Kidney (tissue), 14 donors: ENCODE results near the gene MMP10. TPM values are rescaled to one million over a fixed set of nuclear protein-coding genes. Genes with fewer than 3 reads are reported as not detected.

Source experiments
- DNase-seq, 5 donors: peaks; one replicate each; pipeline ENCODE4 v3.0.0-alpha.2; 2013 to 2020
- FAIRE-seq: peaks from 2 replicates; lab custom pipeline; 2012; peaks lifted over from hg19 to GRCh38; lab: Jason Lieb, UNC
- H3K27ac ChIP-seq, 2 donors: one replicate each; pipeline ENCODE4 v1.7.0; 2013; ENCODE audit warnings: low read depth in 2 of 2, low read length in 2 of 2, inconsistent platforms in 1 of 2
- H3K27me3 ChIP-seq: one replicate; pipeline ENCODE4 v1.7.1; 2013; ENCODE audit warnings: low read length, inconsistent platforms; ENCODE audit not compliant: control insufficient read depth, insufficient read depth
- H3K36me3 ChIP-seq, 3 donors: one replicate each; pipeline versions ENCODE4 v1.7.0 to v1.7.1; 2013; ENCODE audit warnings: low read length in 3 of 3, control low read depth in 1 of 3, inconsistent platforms in 1 of 3; ENCODE audit not compliant: insufficient read depth in 3 of 3, control insufficient read depth in 2 of 3
- H3K4me1 ChIP-seq, 3 donors: one replicate each; pipeline versions ENCODE4 v1.7.0 to v1.7.1; 2013; ENCODE audit warnings: low read length in 3 of 3, inconsistent platforms in 1 of 3, low read depth in 1 of 3; ENCODE audit not compliant: control insufficient read depth in 2 of 3, insufficient read depth in 2 of 3
- H3K4me3 ChIP-seq, 3 donors: one replicate each; pipeline versions ENCODE4 v1.7.0 to v1.8.1; 2013; ENCODE audit warnings: low read length in 3 of 3, control low read depth in 1 of 3, inconsistent platforms in 1 of 3
- H3K9ac ChIP-seq, 3 donors: one replicate each; pipeline versions ENCODE4 v1.7.0 to v1.7.1; 2013; ENCODE audit warnings: low read length in 3 of 3, control low read depth in 1 of 3, inconsistent platforms in 1 of 3
- H3K9me3 ChIP-seq, 3 donors: one replicate each; pipeline versions ENCODE4 v1.7.0 to v1.7.1; 2013; ENCODE audit warnings: low read length in 3 of 3, control low read depth in 1 of 3, inconsistent platforms in 1 of 3; ENCODE audit not compliant: control insufficient read depth in 2 of 3, insufficient read depth in 1 of 3
- intact Hi-C: fragments of 100-400 bp; cut with DNase I; formaldehyde crosslinking; loops from one replicate; pipeline ENCODE4 v1.11.1; 2022
- polyA plus RNA-seq: library from polyadenylated mRNA; stranded (reverse); fragments of 350-450 nt; fragmentation: Illumina TruSeq; extraction: RNeasy Lipid Tissue Mini Kit (QIAGEN cat#74804); gene quantifications from one replicate; pipeline ENCODE4 v1.2.3, GENCODE V29; 2014; ENCODE audit warnings: low read depth, low replicate concordance; ENCODE audit not compliant: insufficient read depth
- total RNA-seq: library from RNA; stranded (reverse); fragmentation: NEBNext Ultra II Directional; extraction: Animal tissue kit (Norgen Biotek cat#: 25700); gene quantifications from one replicate; pipeline ENCODE4 v1.2.1, GENCODE V29; 2021
- TF ChIP-seq, protein P1 (sequence below): IDR thresholded peaks from 3 replicates; pipeline ENCODE4 v1.5.1; 2012; ENCODE audit warnings: mild to moderate bottlenecking, moderate library complexity, borderline replicate concordance; ENCODE audit not compliant: insufficient read depth; ENCODE audit errors: extremely low read depth
- donor health status: control.
- donor health status: control.
- donor health status: control.
- donor health status: control.
- donor health status: control.
- donor health status: DM: yes; HTN: yes; CAD: no.
- donor health status: Normal renal cell carcinoma (clear cell type).

MMP10 gene
- total and polyA plus RNA-seq, 2 donors from 2014 or later = 0.22 TPM; not detected in 1

DNA sequence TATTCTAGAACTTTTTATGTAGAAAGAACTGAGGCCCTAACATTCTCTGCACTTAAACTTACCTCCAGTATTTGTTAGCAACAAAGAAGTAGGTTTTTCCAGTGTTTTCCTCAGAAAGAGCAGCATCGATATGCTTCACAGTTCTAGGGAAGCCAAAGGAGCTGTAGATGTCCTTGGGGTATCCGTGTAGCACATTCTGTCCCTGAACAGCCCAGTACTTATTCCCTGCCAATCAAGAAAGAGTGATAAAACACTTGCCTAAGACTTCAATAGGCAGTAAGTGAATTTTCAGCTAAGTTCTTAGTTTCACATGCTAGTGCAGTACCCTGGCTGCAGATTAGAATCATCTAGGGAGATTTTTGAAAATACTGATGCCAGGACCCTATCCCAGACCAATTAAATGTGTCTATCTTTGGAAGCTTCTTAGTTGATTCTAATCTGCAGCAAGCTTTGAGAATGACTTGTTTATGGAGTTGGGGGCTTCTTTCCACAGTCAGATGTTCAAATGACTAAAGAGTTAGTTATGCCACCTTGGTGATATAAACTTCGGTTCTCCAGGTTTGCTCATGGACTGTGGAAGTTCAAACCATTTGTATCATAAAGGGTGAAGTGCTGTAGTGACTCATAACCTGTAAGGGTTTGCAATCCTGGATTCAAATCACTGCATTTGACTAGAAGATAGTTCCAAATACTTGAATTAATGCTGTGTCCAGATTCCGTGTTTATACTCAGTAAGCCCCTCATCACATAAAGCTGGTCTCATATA is 11.0 kb upstream of the MMP10 start:
- FAIRE-seq (no peak), DNase-seq (no peak)
- Histone ChIP-seq H3K4me3 (no peak overlapping the region), H3K9ac (no peak overlapping the region), H3K27ac (no peak overlapping the region), H3K9me3 (no peaks in the 10 kb centered on the region), H3K27me3 (no peaks in the 10 kb centered on the region), H3K4me1 (no peaks in the 10 kb centered on the region), H3K36me3 (no peaks in the 10 kb centered on the region)
- TF ChIP-seq, protein P1, sequence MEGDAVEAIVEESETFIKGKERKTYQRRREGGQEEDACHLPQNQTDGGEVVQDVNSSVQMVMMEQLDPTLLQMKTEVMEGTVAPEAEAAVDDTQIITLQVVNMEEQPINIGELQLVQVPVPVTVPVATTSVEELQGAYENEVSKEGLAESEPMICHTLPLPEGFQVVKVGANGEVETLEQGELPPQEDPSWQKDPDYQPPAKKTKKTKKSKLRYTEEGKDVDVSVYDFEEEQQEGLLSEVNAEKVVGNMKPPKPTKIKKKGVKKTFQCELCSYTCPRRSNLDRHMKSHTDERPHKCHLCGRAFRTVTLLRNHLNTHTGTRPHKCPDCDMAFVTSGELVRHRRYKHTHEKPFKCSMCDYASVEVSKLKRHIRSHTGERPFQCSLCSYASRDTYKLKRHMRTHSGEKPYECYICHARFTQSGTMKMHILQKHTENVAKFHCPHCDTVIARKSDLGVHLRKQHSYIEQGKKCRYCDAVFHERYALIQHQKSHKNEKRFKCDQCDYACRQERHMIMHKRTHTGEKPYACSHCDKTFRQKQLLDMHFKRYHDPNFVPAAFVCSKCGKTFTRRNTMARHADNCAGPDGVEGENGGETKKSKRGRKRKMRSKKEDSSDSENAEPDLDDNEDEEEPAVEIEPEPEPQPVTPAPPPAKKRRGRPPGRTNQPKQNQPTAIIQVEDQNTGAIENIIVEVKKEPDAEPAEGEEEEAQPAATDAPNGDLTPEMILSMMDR = no peak
- intact Hi-C loops = no loop called here

DNA sequence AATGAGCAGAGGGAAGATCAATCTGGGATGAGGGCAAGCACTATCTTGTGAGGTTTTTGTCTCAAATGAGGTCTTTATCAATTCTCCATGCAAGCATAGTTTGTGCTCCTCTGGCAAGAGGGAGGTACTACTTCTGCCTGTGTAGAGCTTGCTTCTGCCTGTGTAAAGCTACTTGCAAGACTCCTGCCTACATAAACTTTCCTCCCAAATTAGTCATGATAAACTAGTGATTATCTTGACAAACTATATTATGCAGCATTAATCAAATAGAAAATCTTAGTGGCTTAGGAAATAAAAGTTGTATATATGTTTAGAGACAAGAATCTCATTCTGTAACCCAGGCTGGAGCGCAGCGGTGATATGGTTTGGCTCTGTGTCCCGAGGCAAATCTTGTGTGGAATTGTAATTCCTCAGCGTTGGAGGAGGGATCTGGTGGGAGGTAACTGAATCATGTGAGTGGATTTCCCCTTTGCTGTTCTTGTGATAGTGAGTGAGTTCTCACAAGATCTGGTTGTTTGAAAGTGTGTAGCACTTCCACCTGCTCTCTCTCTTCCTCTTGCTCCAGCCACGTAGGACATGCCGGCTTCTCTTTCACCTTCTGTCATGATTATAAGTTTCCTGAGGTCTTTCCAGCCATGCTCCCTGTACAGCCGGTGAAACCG is 8.0 kb upstream of the MMP10 start:
- TF ChIP-seq, protein P1 = no peak
- H3K9me3 ChIP-seq = no peaks in the 10 kb centered on the region
- H3K9ac ChIP-seq = no peak overlapping the region
- H3K4me3 ChIP-seq = no peak overlapping the region
- no peaks in the 10 kb centered on the region for H3K36me3 ChIP-seq
- no peaks in the 10 kb centered on the region for H3K4me1 ChIP-seq
- no peak for DNase-seq
- no peak overlapping the region for H3K27ac ChIP-seq
- H3K27me3 ChIP-seq = no peaks in the 10 kb centered on the region
- intact Hi-C loops = no loop called here
- no peak for FAIRE-seq

DNA sequence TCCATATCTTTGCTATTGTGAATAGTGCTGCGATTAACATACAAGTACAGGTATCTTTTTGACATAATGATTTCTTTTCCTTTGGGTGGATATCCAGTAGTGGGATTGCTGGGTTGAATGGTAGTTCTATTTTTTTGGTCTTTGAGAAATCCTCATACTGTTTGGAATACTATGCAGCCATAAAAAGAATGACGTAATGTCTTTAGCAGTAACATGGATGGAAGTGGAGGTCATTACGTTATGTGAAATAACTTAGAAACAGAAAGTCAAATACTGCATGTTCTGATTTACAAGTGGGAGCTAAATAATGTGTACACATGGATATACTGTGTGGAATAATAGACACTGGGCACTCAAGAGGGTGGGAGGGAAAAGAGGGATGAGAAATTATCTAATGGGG is 4.0 kb upstream of the MMP10 start:
- Histone ChIP-seq H3K27ac (no peak overlapping the region), H3K4me1 (no peaks in the 10 kb centered on the region), H3K9me3 (no peaks in the 10 kb centered on the region), H3K27me3 (no peaks in the 10 kb centered on the region), H3K4me3 (no peak overlapping the region), H3K36me3 (no peaks in the 10 kb centered on the region), H3K9ac (no peak overlapping the region)
- TF ChIP-seq, protein P1 = no peak
- intact Hi-C loops = no loop called here
- DNase-seq (no peak), FAIRE-seq (no peak)
